Central memory CD8-positive, alpha-beta T cell (primary cell): ENCODE results near the gene TDRD1.
"Not testable (repeated sequence)": the region's sequence is repeated elsewhere in the genome, so short reads cannot be mapped to it uniquely, and the experiment has no call there.

Experiments used
- ATAC-seq: fragments of 150-1000 bp; cut with Tn5 transposase; replicated peaks from 2 replicates; pipeline ENCODE4 v1.10.0; 2022; ENCODE audit warnings: mild to moderate bottlenecking, moderate FRiP score, moderate number of reproducible peaks; ENCODE audit not compliant: poor library complexity, severe bottlenecking; ENCODE audit errors: extremely low read depth
- DNase-seq, 2 donors: peaks; one replicate each; pipeline ENCODE4 v3.0.0; 2021; ENCODE audit warnings: low spot score in 2 of 2
- H3K27ac Mint-ChIP-seq: one replicate; pipeline ENCODE4 v1.8.0; 2022; ENCODE audit warnings: low read depth, mild to moderate bottlenecking, moderate library complexity, mixed read lengths
- H3K27me3 Mint-ChIP-seq: one replicate; pipeline ENCODE4 v1.8.0; 2022; ENCODE audit warnings: mixed read lengths
- H3K36me3 Mint-ChIP-seq: one replicate; pipeline ENCODE4 v1.8.0; 2022; ENCODE audit warnings: mild to moderate bottlenecking, moderate library complexity, mixed read lengths; ENCODE audit not compliant: insufficient read depth
- H3K4me1 Mint-ChIP-seq: one replicate; pipeline ENCODE4 v1.8.0; 2022; ENCODE audit warnings: mixed read lengths
- H3K4me3 Mint-ChIP-seq: one replicate; pipeline ENCODE4 v1.8.0; 2022; ENCODE audit warnings: mild to moderate bottlenecking, moderate library complexity, mixed read lengths
- H3K9me3 Mint-ChIP-seq: one replicate; pipeline ENCODE4 v1.8.0; 2022; ENCODE audit warnings: mixed read lengths

The TDRD1 gene

GRCh38 chr10:114179148-114179547, at the start of gene TDRD1:
Gene TDRD1, plus strand, starts transcription at chr10:114179353. Its CDS starts 8,479 bp downstream, at chr10:114187832.
- no peak for ATAC-seq
- DNase-seq, result no peak
- H3K27me3 Mint-ChIP-seq, result peaks cover 10% of the 10 kb centered on the region
- H3K4me1 Mint-ChIP-seq, result peaks cover 9% of the 10 kb centered on the region
- no peak within 1 kb of the TSS for H3K27ac Mint-ChIP-seq
- no peak within 1 kb of the TSS for H3K4me3 Mint-ChIP-seq
- peaks cover 7% of the 10 kb centered on the region for H3K36me3 Mint-ChIP-seq
- H3K9me3 Mint-ChIP-seq, result no peaks in the 10 kb centered on the region

DNA sequence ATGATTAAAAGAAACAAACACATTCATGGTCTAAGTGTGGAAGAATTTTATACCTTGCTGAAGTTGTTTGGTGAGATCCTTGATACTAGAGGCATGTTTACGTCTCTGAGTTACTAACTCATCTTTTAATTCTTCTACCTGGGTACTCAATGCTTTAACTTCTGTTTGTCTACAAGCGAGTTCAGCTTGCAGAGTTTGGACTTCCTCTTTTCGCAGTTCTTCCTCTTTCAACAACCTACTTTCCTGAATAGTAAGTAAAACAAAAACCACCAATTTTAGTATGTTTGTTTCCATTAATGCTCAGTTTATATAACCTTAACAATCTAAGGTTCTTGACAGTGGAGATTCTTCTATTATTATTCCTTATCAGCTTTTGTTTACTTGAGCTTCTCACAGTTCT, 48.1 kb upstream of the TDRD1 start:
- Mint-ChIP-seq H3K36me3 (peaks cover 65% of the 10 kb centered on the region), H3K4me3 (no peak overlapping the region), H3K27ac (no peak overlapping the region), H3K9me3 (no peaks in the 10 kb centered on the region), H3K27me3 (no peaks in the 10 kb centered on the region), H3K4me1 (no peaks in the 10 kb centered on the region)
- DNase-seq (no peak), ATAC-seq (no peak)

DNA sequence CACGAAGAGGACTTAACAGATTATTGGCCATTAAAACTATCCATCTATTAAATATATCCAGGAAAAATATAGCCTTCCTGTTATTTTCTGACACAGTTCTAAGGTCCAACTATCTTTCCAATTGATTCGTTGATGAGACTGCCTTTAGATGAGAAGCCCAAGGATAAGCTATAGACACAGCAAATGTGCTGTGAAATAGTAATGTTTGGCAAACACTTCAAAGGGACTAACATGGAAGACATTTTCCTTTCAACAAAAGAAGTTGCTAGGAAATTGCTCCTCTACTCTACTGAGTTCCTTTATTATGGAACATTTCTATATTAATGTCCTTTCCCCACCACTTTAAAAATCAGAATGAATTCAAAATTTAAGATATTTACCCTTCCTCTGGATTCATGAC, 43.7 kb upstream of the TDRD1 start:
- Mint-ChIP-seq H3K9me3 (no peaks in the 10 kb centered on the region), H3K4me3 (no peak overlapping the region), H3K4me1 (no peaks in the 10 kb centered on the region), H3K27ac (no peak overlapping the region), H3K27me3 (no peaks in the 10 kb centered on the region), H3K36me3 (peaks cover 55% of the 10 kb centered on the region)
- ATAC-seq (no peak), DNase-seq (no peak)

GRCh38 chr10:114138581-114138980, 40.6 kb upstream of the TDRD1 start:
- Mint-ChIP-seq H3K27ac (peak overlapping the region; percentile 56), H3K27me3 (no peaks in the 10 kb centered on the region), H3K9me3 (no peaks in the 10 kb centered on the region), H3K4me3 (no peak overlapping the region), H3K4me1 (no peaks in the 10 kb centered on the region), H3K36me3 (peaks cover 60% of the 10 kb centered on the region)
- ATAC-seq (no peak), DNase-seq (no peak)

GRCh38 chr10:114140036-114140435, 39.1 kb upstream of the TDRD1 start:
- Mint-ChIP-seq H3K27ac (no peak overlapping the region), H3K36me3 (peaks cover 55% of the 10 kb centered on the region), H3K27me3 (no peaks in the 10 kb centered on the region), H3K4me1 (no peaks in the 10 kb centered on the region), H3K4me3 (no peak overlapping the region), H3K9me3 (no peaks in the 10 kb centered on the region)
- DNase-seq (no peak), ATAC-seq (no peak)

DNA sequence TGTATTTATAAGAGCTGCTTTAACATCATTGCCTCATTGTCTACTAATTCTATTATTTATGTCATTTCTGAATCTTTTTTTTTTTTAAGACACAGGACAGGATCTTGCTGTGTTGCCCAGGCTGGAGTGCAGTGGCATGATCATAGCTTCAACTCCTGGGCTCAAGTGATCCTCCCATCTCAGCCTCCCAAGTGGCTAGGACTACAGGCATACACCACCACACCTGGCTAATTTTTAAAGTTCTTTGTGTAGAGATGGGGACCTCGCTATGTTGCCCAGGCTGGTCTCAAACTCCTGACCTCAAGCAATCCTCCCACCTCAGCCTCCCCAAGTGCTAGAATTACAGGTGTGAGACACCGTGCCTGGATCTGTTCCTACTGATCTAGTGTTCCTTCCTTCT, 38.3 kb upstream of the TDRD1 start:
- H3K9me3 Mint-ChIP-seq, H3K4me1 Mint-ChIP-seq, H3K4me3 Mint-ChIP-seq, DNase-seq, ATAC-seq, H3K27ac Mint-ChIP-seq, H3K27me3 Mint-ChIP-seq: not testable (repeated sequence)
- peaks cover 48% of the 10 kb centered on the region for H3K36me3 Mint-ChIP-seq

DNA sequence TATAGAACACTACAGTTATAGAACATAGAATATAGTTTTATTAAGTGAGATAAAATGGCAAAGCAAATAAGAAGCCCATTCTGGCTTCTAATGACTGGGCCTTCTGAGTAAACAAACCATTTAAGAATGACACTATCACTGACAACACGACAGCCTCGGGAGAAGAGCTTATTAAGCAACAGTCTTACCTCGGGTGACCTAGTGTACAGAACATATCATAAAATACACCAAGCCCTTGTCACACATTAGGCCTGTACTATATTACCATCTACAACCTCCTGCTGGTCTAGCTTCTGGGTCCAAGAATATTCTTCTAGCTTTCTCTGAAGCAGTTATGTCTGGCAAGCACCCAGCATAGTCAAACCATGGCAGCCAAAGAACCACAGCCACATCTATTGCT, 37.1 kb upstream of the TDRD1 start:
- Mint-ChIP-seq H3K27ac (no peak overlapping the region), H3K4me3 (no peak overlapping the region), H3K36me3 (peaks cover 41% of the 10 kb centered on the region), H3K27me3 (no peaks in the 10 kb centered on the region), H3K4me1 (no peaks in the 10 kb centered on the region), H3K9me3 (no peaks in the 10 kb centered on the region)
- ATAC-seq, result no peak
- DNase-seq, result no peak

DNA sequence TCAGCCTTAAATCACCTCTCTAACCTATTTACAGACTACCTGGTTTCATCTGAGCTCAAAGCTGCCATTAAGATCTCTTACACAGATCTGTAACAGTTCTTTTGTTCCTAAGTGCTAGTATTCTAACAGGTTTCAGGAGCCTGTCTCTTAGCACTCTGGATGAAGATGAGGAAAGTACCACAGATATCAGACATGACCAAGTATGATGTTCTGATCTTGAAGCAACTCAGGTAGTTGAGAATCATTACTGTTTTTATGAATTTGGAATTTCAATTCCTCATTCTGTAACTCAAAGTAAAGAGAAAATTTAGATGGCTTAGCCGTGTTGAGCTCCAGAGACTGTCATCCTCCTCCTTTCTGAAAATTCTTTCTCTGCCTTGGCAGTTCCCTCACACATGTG, 36.0 kb upstream of the TDRD1 start:
- H3K9me3 Mint-ChIP-seq, result no peaks in the 10 kb centered on the region
- H3K36me3 Mint-ChIP-seq, result peaks cover 47% of the 10 kb centered on the region
- DNase-seq (no peak), ATAC-seq (no peak)
- peaks cover 5% of the 10 kb centered on the region for H3K4me1 Mint-ChIP-seq
- no peak overlapping the region for H3K4me3 Mint-ChIP-seq
- H3K27me3 Mint-ChIP-seq, result no peaks in the 10 kb centered on the region
- H3K27ac Mint-ChIP-seq, result no peak overlapping the region

- H3K4me3 Mint-ChIP-seq, H3K9me3 Mint-ChIP-seq, DNase-seq, H3K27ac Mint-ChIP-seq, H3K27me3 Mint-ChIP-seq, ATAC-seq: not testable (repeated sequence)
- peaks cover 42% of the 10 kb centered on the region for H3K36me3 Mint-ChIP-seq
- peaks cover 29% of the 10 kb centered on the region for H3K4me1 Mint-ChIP-seq
Measured at GRCh38 chr10:114149476-114149875, 29.7 kb upstream of the TDRD1 start.

DNA sequence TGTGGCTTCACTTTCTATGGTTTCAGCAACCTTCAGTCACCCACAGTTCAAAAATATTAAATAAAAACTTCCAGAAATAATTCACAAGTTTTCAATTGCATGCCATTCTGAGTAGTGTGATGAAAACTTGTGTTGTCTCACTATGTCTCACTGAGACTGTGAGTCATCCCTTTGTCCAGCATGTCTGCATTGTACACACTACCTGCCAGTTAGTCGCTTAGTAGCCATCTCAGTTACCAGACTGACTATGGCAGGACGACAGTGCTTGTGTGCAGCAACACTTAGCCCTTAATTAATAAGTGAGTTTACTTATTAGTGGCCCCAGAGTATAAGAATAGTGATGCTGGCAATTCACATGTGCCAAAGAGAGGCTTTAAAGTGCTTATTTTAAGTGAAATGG, 27.7 kb upstream of the TDRD1 start:
- DNase-seq (no peak), ATAC-seq (no peak)
- Mint-ChIP-seq H3K4me3 (no peak overlapping the region), H3K9me3 (no peaks in the 10 kb centered on the region), H3K4me1 (peaks cover 34% of the 10 kb centered on the region), H3K27me3 (no peaks in the 10 kb centered on the region), H3K36me3 (peaks cover 45% of the 10 kb centered on the region), H3K27ac (no peak overlapping the region)

DNA sequence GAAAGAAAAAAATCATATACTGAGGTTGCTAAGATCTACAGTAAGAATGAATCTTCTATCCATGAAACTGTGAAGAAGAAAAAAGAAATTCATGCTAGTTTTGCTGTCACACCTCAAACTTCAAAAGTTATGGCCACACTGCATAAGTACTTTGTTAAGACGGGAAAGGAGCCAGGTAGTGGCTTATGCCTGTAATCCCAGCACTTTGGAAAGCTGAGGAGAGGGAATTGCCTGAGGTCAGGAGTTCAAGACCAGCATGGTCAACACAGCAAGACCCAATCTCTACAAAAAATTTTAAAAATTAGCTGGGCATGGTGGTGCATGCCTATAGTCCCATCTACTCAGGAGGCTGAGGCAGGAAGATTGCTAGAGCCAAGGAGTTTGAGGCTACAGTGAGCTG, 27.3 kb upstream of the TDRD1 start:
- no peak for ATAC-seq
- Mint-ChIP-seq H3K27ac (no peak overlapping the region), H3K36me3 (peaks cover 47% of the 10 kb centered on the region), H3K4me1 (peaks cover 34% of the 10 kb centered on the region), H3K4me3 (no peak overlapping the region), H3K27me3 (no peaks in the 10 kb centered on the region), H3K9me3 (no peaks in the 10 kb centered on the region)
- no peak for DNase-seq

- DNase-seq (no peak), ATAC-seq (no peak)
- no peaks in the 10 kb centered on the region for H3K9me3 Mint-ChIP-seq
- H3K27ac Mint-ChIP-seq, result no peak overlapping the region
- no peaks in the 10 kb centered on the region for H3K27me3 Mint-ChIP-seq
- H3K4me3 Mint-ChIP-seq, result no peak overlapping the region
- peaks cover 36% of the 10 kb centered on the region for H3K4me1 Mint-ChIP-seq
- H3K36me3 Mint-ChIP-seq, result peaks cover 33% of the 10 kb centered on the region
Measured at GRCh38 chr10:114157912-114158311, 21.2 kb upstream of the TDRD1 start.

DNA sequence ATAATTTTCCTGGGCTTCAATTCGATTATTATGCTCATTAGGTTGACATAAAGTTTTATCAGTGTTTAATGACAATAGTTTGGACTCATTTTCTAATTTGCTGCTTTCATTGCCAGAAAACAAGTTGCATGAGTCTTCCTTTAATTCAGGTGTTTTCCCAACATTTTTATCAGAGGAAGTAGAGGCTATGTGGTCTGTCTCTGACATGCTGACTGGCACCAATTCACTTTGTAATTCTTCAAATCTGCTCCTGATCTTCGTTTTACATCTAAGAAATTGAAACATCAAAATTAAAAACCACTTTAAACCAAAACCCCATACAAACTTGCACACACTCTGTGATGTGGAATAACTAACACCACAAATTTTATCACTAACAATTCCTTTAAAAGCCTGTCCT, 16.1 kb upstream of the TDRD1 start:
- no peaks in the 10 kb centered on the region for H3K9me3 Mint-ChIP-seq
- DNase-seq (no peak), ATAC-seq (no peak)
- peak overlapping the region; percentile 43 for H3K27ac Mint-ChIP-seq
- no peaks in the 10 kb centered on the region for H3K27me3 Mint-ChIP-seq
- H3K4me3 Mint-ChIP-seq, result no peak overlapping the region
- peaks cover 53% of the 10 kb centered on the region for H3K4me1 Mint-ChIP-seq
- H3K36me3 Mint-ChIP-seq, result peaks cover 28% of the 10 kb centered on the region

GRCh38 chr10:114166043-114166442, 13.1 kb upstream of the TDRD1 start:
- peaks cover 5% of the 10 kb centered on the region for H3K9me3 Mint-ChIP-seq
- H3K27me3 Mint-ChIP-seq, result no peaks in the 10 kb centered on the region
- no peak for ATAC-seq
- no peak for DNase-seq
- peak overlapping the region; percentile 9 for H3K27ac Mint-ChIP-seq
- H3K36me3 Mint-ChIP-seq, result peaks cover 23% of the 10 kb centered on the region
- H3K4me3 Mint-ChIP-seq, result no peak overlapping the region
- H3K4me1 Mint-ChIP-seq, result peaks cover 53% of the 10 kb centered on the region
